Liver (tissue), 9 donors: Measurements from ENCODE around the gene NCK2. TPM values are rescaled to one million over a fixed set of nuclear protein-coding genes. Genes with fewer than 3 reads are reported as not detected.

Experiments
- DNase-seq: peaks from one replicate; pipeline ENCODE4 v3.0.0-alpha.2; 2017; ENCODE audit warnings: low spot score
- H3K27ac ChIP-seq, 2 donors: one replicate each; pipeline ENCODE4 v1.7.0; 2013; ENCODE audit warnings: inconsistent platforms in 2 of 2, low read length in 2 of 2, control low read depth in 1 of 2, low read depth in 1 of 2, mild to moderate bottlenecking in 1 of 2
- H3K27me3 ChIP-seq, 4 donors: one replicate each; pipeline versions ENCODE4 v1.6.1 to v1.7.0; 2013; ENCODE audit warnings: low read length in 3 of 4, inconsistent platforms in 1 of 4, mild to moderate bottlenecking in 1 of 4, moderate library complexity in 1 of 4; ENCODE audit not compliant: control insufficient read depth in 4 of 4, insufficient read depth in 4 of 4
- H3K36me3 ChIP-seq, 4 donors: one replicate each; pipeline versions ENCODE4 v1.6.1 to v1.7.0; 2013; ENCODE audit warnings: low read length in 3 of 4, mild to moderate bottlenecking in 3 of 4, low read depth in 1 of 4, moderate library complexity in 1 of 4; ENCODE audit not compliant: control insufficient read depth in 4 of 4, insufficient read depth in 3 of 4
- H3K4me1 ChIP-seq, 4 donors: one replicate each; pipeline versions ENCODE4 v1.6.1 to v1.7.0; 2013; ENCODE audit warnings: low read length in 3 of 4, mild to moderate bottlenecking in 3 of 4, moderate library complexity in 1 of 4; ENCODE audit not compliant: control insufficient read depth in 4 of 4, insufficient read depth in 4 of 4
- H3K4me3 ChIP-seq, 3 donors: one replicate each; pipeline versions ENCODE4 v1.6.1 to v1.7.0; 2013; ENCODE audit warnings: low read length in 3 of 3, control low read depth in 1 of 3, low read depth in 1 of 3, mild to moderate bottlenecking in 1 of 3
- H3K9ac ChIP-seq, 2 donors: one replicate each; pipeline ENCODE4 v1.7.0; 2013; ENCODE audit warnings: low read length in 2 of 2, mild to moderate bottlenecking in 2 of 2, moderate library complexity in 2 of 2, control low read depth in 1 of 2, low read depth in 1 of 2
- H3K9me3 ChIP-seq, 4 donors: one replicate each; pipeline versions ENCODE4 v1.6.1 to v1.7.0; 2013; ENCODE audit warnings: low read length in 3 of 4; ENCODE audit not compliant: control insufficient read depth in 4 of 4
- ATF3 ChIP-seq: IDR thresholded peaks from 2 replicates; pipeline ENCODE4 v1.6.1; 2016; ENCODE audit warnings: antibody characterized with exemption
- EGR1 ChIP-seq, 2 donors: IDR thresholded peaks; 2 replicates each; pipeline ENCODE4 v1.6.1; 2016 to 2018; ENCODE audit warnings: antibody characterized with exemption in 2 of 2, low read depth in 2 of 2
- FOXA1 ChIP-seq: IDR thresholded peaks from 2 replicates; pipeline ENCODE4 v1.6.1; 2016; ENCODE audit warnings: antibody characterized with exemption
- FOXA2 ChIP-seq: IDR thresholded peaks from 2 replicates; pipeline ENCODE4 v1.6.1; 2016; ENCODE audit warnings: antibody characterized with exemption
- GABPA ChIP-seq, 2 donors: IDR thresholded peaks in 1 of 2; conservative IDR thresholded peaks in 1 of 2; 2 replicates each; pipeline ENCODE4 v1.6.1; 2016; ENCODE audit warnings: antibody characterized with exemption in 2 of 2, mild to moderate bottlenecking in 1 of 2, moderate library complexity in 1 of 2
- HNF4A ChIP-seq, 2 donors: conservative IDR thresholded peaks; 2 replicates each; pipeline ENCODE4 v1.6.1; 2016; ENCODE audit warnings: antibody characterized with exemption in 2 of 2, mild to moderate bottlenecking in 2 of 2
- NR2F2 ChIP-seq: IDR thresholded peaks from 2 replicates; pipeline ENCODE4 v1.6.1; 2016; ENCODE audit warnings: antibody characterized with exemption
- RAD21 ChIP-seq, 2 donors: IDR thresholded peaks; 2 replicates each; pipeline ENCODE4 v1.6.1; 2016; ENCODE audit warnings: antibody characterized with exemption in 2 of 2, mild to moderate bottlenecking in 2 of 2
- RXRA ChIP-seq, 2 donors: IDR thresholded peaks; 2 replicates each; pipeline ENCODE4 v1.6.1; 2017 to 2018; ENCODE audit warnings: antibody characterized with exemption in 2 of 2, mild to moderate bottlenecking in 1 of 2
- SP1 ChIP-seq: IDR thresholded peaks from 2 replicates; pipeline ENCODE4 v1.6.1; 2018; ENCODE audit warnings: antibody characterized with exemption, mild to moderate bottlenecking
- WGBS: extraction: QIAGEN DNeasy Blood & Tissue Kit; methylation state at CpG from one replicate; pipeline ENCODE4 v1.1.7; 2013; 5-methylcytosine and 5-hydroxymethylcytosine counted together
- polyA plus RNA-seq, 2 donors: library from polyadenylated mRNA; stranded (reverse) in 1 of 2; unstranded in 1 of 2; fragments of 200-250 nt in 1 of 2; fragments of >200 nt in 1 of 2; fragmentation: Nextera tagmentation in 1 of 2; extraction: Ambion mirVana in 1 of 2; gene quantifications; one replicate each; pipeline versions ENCODE4 v1.2.1 to v1.2.3, GENCODE V29; 2013 to 2015
- total RNA-seq, 2 donors: library from RNA; depleted of rRNA; stranded (reverse); fragments of >200 nt; gene quantifications; one replicate each; pipeline ENCODE4 v1.2.3, GENCODE V29; 2014
- TF ChIP-seq, protein P1 (sequence below): fragments of 150-350 bp; IDR thresholded peaks from 2 replicates; pipeline ENCODE4 v1.5.1; 2017; ENCODE audit warnings: improper control_type of control experiment, low read depth, low read length; ENCODE audit not compliant: missing input control
- TF ChIP-seq, protein P2 (sequence below): IDR thresholded peaks from 2 replicates; pipeline ENCODE4 v1.6.1; 2016; ENCODE audit warnings: antibody characterized with exemption, mild to moderate bottlenecking
- donor health status: healthy.
- donor health status: healthy.
- donor health status: healthy.
- donor health status: healthy.
- donor health status: healthy.

Gene NCK2
- total and polyA plus RNA-seq, 4 donors = 3.4 to 15.0 (median 10.7) TPM

DNA sequence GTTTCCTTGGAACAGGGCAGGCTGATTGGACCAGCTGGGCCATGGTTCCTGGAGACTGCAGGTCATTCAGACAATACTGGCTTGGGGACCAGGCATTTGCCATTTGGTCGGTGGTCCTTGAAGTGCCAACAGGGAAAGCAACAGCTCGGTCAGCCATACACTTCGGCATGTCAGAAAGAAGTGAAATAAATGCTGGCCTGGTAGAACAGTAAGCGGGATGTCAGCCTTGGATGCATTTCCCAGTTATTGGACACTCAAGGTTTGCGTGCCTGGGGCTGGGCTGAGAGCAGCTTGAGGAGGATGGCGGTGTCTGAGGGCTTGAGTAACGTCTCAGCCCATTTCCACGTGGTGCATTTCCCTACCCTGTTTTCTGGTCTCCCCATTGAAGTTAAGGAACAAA is 75.4 kb downstream of the NCK2 start:
- no peak for TF ChIP-seq NR2F2
- TF ChIP-seq FOXA2 = no peak
- TF ChIP-seq SP1 = no peak
- no peak for TF ChIP-seq ATF3
- no peak for TF ChIP-seq RXRA (IDR thresholded peaks at IDR 0.05)
- no peak for TF ChIP-seq RAD21 (IDR thresholded peaks at IDR 0.05)
- TF ChIP-seq HNF4A (conservative IDR thresholded peaks at IDR 0.05) = no peak
- TF ChIP-seq FOXA1 = no peak
- TF ChIP-seq GABPA (IDR thresholded peaks at IDR 0.05 in 1 of 2, conservative IDR thresholded peaks at IDR 0.05 in 1 of 2) = no peak
- TF ChIP-seq, protein P1, sequence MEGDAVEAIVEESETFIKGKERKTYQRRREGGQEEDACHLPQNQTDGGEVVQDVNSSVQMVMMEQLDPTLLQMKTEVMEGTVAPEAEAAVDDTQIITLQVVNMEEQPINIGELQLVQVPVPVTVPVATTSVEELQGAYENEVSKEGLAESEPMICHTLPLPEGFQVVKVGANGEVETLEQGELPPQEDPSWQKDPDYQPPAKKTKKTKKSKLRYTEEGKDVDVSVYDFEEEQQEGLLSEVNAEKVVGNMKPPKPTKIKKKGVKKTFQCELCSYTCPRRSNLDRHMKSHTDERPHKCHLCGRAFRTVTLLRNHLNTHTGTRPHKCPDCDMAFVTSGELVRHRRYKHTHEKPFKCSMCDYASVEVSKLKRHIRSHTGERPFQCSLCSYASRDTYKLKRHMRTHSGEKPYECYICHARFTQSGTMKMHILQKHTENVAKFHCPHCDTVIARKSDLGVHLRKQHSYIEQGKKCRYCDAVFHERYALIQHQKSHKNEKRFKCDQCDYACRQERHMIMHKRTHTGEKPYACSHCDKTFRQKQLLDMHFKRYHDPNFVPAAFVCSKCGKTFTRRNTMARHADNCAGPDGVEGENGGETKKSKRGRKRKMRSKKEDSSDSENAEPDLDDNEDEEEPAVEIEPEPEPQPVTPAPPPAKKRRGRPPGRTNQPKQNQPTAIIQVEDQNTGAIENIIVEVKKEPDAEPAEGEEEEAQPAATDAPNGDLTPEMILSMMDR = no peak
- no peak for TF ChIP-seq EGR1 (IDR thresholded peaks at IDR 0.05; ENCODE audit: low read depth in 2 of 2)
- Histone ChIP-seq H3K9me3 (no peaks in the 10 kb centered on the region), H3K27me3 (no peaks in the 10 kb centered on the region), H3K27ac (no peak overlapping the region), H3K36me3 (peaks cover 0 to 3% (median 0%) of the 10 kb centered on the region in 4 donors), H3K4me3 (no peak overlapping the region), H3K4me1 (peaks cover 6 to 18% (median 12%) of the 10 kb centered on the region in 4 donors), H3K9ac (no peak overlapping the region)
- 93% methylated on average over 8 of the region's 8 CpGs for WGBS
- no peak for DNase-seq

GRCh38 chr2:105820691-105821090 is 76.0 kb downstream of the NCK2 start:
- 53% methylated on average over 6 of the region's 6 CpGs for WGBS
- H3K9ac ChIP-seq = no peak overlapping the region
- H3K27me3 ChIP-seq = no peaks in the 10 kb centered on the region
- H3K9me3 ChIP-seq = no peaks in the 10 kb centered on the region
- H3K36me3 ChIP-seq = peaks cover 0 to 3% (median 0%) of the 10 kb centered on the region in 4 donors
- H3K4me3 ChIP-seq = no peak overlapping the region
- TF ChIP-seq, protein P2, sequence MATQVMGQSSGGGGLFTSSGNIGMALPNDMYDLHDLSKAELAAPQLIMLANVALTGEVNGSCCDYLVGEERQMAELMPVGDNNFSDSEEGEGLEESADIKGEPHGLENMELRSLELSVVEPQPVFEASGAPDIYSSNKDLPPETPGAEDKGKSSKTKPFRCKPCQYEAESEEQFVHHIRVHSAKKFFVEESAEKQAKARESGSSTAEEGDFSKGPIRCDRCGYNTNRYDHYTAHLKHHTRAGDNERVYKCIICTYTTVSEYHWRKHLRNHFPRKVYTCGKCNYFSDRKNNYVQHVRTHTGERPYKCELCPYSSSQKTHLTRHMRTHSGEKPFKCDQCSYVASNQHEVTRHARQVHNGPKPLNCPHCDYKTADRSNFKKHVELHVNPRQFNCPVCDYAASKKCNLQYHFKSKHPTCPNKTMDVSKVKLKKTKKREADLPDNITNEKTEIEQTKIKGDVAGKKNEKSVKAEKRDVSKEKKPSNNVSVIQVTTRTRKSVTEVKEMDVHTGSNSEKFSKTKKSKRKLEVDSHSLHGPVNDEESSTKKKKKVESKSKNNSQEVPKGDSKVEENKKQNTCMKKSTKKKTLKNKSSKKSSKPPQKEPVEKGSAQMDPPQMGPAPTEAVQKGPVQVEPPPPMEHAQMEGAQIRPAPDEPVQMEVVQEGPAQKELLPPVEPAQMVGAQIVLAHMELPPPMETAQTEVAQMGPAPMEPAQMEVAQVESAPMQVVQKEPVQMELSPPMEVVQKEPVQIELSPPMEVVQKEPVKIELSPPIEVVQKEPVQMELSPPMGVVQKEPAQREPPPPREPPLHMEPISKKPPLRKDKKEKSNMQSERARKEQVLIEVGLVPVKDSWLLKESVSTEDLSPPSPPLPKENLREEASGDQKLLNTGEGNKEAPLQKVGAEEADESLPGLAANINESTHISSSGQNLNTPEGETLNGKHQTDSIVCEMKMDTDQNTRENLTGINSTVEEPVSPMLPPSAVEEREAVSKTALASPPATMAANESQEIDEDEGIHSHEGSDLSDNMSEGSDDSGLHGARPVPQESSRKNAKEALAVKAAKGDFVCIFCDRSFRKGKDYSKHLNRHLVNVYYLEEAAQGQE = no peak
- TF ChIP-seq RXRA (IDR thresholded peaks at IDR 0.05) (peak; percentile 5 to 18), FOXA2 (peak; percentile 47), RAD21 (IDR thresholded peaks at IDR 0.05) (peak in 1 of 2 donors; percentile 25)
- DNase-seq = no peak
- H3K27ac ChIP-seq = peak overlapping the region in 1 of 2 donors; percentile 31
- H3K4me1 ChIP-seq = peaks cover 6 to 18% (median 12%) of the 10 kb centered on the region in 4 donors
